SKM-1 (cell line): ENCODE data around the gene PNPLA8.
"Not testable (repeated sequence)": the region's sequence is repeated elsewhere in the genome, so short reads cannot be mapped to it uniquely, and the experiment has no call there.

Experiments used
- DNase-seq: peaks from one replicate; lab custom pipeline; 2025; ENCODE audit not compliant: unreplicated experiment; lab: John Stamatoyannopoulos, UW

PNPLA8 gene, protein sequence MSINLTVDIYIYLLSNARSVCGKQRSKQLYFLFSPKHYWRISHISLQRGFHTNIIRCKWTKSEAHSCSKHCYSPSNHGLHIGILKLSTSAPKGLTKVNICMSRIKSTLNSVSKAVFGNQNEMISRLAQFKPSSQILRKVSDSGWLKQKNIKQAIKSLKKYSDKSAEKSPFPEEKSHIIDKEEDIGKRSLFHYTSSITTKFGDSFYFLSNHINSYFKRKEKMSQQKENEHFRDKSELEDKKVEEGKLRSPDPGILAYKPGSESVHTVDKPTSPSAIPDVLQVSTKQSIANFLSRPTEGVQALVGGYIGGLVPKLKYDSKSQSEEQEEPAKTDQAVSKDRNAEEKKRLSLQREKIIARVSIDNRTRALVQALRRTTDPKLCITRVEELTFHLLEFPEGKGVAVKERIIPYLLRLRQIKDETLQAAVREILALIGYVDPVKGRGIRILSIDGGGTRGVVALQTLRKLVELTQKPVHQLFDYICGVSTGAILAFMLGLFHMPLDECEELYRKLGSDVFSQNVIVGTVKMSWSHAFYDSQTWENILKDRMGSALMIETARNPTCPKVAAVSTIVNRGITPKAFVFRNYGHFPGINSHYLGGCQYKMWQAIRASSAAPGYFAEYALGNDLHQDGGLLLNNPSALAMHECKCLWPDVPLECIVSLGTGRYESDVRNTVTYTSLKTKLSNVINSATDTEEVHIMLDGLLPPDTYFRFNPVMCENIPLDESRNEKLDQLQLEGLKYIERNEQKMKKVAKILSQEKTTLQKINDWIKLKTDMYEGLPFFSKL

DNA sequence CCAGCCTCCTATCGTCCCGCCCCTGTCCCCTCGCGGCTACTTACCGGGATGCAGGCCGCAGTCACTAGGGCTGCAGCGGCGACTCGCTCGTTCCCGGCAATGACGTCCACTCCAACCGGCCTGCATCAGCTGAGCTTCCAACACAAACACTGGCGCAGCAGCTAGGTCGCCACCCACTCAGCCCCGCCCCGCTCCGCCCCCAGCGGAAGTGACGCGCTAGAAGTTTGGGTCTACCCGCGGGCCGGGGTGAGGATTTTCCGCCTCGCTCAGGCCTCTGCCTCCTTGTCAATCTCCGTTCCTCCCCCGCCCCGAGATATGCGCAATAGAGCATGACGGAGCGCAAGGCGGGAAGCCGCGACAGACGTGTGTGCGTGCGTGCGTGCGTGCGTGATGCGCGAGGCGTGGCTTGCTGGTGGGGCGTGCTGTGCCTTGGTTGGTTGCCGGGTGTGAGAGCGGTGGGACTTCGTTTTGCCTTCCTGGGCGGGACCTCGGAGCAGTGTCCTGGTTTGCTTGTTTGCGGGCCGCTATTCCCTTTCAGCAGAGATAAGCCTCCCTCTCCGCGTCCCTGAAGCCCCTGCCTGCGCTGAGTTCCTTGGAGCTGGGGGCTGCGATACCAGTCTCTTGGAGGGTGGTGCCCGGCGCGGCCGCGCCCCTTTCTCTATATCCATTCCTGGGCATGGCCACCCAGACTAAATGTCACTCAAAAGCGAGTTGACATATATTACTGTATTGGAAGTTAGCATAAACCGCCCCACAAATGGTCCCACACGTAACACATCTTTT lies at the start of gene PNPLA8:
Gene PNPLA8, minus strand, starts transcription at position 151 of the 783 bp plus-strand sequence. CDS start 10,644 bp downstream, outside the sequence.
- peak; percentile 95 for DNase-seq

DNA sequence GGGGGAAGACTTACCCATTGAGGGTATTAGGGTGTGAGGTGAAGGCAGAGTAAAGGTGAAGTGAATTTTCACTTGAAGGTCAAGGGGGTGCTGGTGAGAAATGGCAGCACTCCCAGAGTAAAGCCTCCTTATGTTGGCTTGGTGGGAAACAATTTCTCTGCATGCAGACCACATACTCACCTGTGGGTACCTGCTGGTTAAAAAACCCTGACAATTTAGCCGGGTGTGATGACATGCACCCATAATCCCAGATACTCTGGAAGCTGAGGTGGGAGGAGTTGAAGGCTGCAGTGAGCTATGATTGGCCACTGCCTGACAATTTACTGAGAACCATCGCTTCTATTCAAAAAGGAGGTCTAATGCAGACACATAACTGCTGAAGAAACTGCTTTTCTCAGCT lies 49.2 kb upstream of the PNPLA8 start:
- no peak for DNase-seq

DNA sequence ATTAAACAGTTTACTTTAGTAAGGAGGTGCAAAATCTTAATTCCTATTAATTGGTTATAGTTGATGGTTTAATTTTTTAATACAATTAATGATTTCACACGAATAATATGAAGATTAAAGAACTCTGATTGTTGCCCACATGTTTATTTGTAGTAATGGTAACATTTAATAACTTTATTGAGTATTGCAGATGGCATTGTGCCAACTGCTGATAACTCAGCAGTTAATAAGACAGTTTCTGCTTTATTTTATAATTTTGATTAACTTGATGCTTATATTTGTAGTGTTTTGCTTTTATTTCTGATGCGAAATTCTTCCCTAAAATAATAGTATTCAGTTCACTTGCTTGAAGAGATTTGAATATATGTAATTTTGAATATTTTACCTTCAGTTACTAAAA lies 46.5 kb upstream of the PNPLA8 start:
- DNase-seq = no peak

DNA sequence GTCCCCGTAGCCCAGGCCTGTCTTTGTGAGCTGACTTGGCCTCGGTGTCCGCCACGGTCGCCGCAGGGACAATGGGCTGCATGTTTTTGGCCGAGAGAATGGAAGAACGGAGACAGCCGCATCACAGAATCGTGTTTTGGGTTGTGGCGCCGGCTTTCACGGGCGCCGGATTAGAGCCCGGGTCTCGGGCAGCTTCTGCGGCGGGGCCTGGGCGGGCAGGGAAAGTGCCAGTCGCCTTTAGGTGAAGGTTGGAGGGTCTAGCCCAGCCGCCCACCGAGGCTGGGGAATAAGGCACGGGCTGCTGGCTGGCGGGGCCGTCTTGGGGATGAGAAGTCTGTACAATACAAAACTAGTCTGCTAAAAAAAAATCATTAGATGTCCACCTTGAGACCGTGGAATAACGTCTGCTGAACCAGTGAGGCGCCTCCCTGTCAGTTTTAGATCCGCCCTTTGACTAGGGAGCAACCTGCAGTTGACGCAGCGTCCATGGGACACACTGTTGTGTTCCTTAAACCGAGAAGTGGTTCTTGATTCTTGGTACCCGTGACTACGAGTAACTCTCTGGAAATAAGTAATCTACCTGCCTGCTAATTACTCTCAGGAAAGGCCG lies 44.3 kb upstream of the PNPLA8 start:
- DNase-seq = no peak

DNA sequence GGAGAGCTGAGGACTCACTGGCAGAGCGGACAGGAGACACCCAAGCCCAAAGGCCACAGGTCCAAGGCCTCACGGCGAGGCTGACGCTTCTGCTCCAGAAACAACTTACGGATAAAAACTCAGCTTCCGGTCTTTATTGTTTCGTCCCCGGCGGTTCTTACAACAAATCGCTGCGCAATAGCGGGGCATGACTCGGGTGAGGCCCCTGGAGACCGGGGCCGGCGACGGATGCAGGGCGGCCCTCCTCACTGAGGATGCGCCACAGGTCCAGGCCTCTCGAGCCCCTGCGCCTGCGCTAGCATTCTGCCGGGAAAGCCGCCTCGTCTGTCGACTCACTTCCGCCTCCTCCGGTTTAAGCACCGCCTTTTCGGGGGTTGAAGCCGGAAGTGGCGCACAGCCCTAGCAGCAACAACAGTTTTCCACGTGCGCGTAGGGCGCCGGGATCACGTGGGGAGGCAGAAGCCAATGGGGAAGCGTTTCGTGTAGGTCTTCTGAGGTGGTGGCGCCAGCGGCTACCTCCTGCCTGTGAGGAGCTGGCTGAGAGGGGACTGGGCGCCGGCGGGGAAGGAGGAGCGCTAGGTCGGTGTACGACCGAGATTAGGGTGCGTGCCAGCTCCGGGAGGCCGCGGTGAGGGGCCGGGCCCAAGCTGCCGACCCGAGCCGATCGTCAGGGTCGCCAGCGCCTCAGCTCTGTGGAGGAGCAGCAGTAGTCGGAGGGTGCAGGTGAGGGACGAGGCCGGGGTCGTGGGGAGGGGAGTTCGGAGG lies 43.6 kb upstream of the PNPLA8 start, which contains the start of the genes DNAJB9 and THAP5:
Gene DNAJB9, plus strand, starts transcription at position 494 of the 765 bp plus-strand sequence. CDS start 1,853 bp downstream, outside the sequence.
Gene THAP5, minus strand, starts transcription at position 326 of the 765 bp plus-strand sequence. Its CDS starts 137 bp downstream, at position 189.
- peak; percentile 91 for DNase-seq

DNA sequence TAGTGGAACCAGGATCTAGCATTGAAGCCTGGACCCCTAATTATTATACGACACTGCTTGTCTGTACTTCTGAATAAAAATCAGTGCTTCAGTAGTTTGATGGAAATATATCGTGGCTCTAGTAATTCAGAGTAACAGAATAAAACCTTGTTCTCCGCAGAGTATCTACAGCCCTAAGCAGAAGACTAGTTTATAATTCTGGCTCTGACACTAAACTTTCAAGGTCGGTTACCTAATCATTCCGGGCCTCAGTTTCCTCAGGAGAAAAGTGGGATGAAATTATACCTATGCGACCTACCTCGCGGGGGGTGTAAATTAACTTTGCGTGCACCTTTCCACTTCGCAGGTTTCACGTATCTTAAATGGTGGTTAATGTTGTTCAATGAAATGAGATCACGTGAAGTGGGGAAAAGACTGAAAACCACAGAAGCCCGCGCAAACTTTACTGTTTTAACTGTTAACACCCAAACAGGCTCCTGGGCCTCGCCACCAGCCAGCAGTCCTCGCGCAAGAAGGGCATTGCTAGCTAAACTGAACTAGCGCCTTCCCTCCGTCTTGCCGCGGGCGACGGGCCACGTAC lies 43.0 kb upstream of the PNPLA8 start:
- DNase-seq = no peak

DNA sequence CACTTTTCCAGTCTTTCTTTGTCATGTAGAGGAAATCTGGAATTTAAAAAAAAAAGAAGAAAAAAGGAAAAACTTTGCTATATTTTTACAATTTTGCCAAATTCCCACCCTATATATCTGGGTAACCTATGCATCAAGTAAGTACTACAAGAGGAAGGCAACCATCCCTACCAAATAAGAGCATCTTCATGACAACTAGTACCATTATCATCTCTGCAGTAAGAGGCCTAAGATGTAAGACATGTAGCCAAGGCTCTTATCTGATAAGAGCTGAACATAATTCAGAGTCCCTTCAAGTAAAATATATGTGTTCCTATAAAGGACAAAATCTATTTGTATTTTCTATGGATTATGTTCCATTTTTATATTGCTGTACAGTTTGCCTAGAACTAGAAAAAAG lies 40.1 kb upstream of the PNPLA8 start:
- DNase-seq = no peak

DNA sequence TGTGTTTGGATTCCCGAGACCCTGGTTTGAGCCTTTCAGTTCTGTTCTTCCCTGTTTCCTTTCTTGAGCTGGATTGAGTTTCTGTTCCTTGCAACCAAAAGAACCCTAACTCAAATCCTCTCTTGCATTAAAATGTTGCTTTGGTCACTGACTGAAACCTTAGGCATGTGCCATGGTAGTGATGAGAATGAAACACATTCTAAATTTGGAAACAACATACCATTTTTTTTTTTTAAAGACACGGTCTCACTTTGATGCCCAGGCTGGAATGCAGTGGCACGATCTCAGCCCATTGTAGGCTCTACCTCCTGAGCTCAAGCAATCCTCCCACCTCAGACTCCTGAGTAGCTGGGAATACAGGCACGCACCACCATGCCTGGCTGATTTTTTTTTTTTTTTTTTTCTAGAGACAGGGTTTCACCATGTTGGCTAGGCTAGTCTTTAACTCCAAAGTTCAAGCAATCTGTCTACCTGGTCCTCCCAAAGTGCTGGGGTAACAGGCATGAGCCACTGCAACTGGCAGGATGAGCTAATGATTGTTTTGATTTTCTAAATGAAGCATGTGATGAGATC lies 35.2 kb upstream of the PNPLA8 start:
- DNase-seq = no peak

DNA sequence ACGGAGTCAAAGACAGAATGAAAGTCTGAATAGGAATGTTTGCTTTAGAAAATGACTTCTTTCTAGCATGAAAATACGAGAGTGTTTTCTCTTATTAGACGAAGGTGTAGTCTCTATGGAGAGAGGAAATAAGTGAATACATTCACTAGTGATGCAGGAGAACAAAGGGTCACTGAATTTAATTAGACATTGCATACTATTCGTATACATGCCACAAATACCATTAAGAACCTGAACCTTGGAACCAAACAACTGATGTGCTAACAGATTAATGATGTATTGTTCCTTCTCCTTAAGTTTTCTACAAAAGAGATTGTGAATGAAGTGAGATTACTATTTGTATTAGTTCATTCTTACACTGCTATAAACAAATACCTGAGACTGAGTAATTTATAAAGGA lies 33.3 kb upstream of the PNPLA8 start:
- no peak for DNase-seq

DNA sequence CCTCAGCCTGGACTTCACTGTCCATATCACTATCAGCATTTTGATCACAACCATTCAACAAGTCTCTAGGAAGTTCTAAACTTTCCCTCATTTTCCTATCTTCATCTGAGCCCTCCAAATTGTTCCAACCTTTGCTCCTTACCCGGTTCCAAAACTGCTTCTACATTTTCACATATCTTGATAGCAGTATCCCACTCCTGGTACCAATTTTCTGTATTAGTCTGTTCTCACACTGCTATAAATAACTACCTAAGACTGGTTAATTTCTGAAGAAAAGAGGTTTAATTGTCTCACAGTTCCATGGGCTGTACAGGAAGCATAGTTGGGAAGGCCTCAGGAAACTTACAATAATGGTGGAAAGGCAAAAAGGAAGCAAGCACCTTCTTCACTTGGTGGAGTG lies 31.7 kb upstream of the PNPLA8 start:
- DNase-seq = no peak

DNA sequence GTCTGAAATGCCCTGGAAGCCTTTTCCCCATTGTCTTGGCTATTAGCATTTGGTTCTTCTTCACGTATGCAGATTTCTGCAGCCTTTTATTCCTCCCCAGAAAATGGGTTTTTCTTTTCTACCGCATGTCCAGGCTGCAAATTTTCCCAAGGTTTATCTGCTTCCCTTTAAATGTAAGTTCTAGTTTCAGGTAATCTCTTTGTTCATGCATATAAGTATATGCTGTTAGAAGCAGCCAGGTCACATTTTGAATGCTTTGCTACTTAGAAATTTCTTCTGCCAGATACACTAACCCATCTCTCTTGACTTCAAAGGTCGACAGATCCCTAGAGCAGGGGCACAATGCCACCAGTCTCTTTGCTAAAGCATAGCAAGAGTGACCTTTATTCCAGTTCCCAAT lies 31.3 kb upstream of the PNPLA8 start:
- no peak for DNase-seq

DNA sequence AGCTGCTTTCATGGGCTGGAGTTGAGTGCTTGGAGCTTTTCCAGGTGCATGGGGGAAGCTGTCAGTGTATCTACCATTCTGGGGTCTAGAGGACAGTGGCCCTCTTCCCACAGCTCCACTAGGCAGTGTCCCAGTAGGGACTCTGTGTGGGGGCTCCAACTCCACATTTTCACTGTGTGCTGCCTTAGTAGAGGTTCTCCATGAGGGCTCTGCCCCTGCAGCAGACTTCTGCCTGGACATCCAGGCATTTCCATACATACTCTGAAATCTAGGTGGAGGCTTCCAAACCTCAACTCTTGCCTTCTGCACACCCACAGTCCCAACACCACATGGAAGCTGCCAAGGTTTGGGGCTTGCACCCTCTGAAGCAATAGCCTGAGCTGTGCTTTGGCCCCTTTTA lies 30.7 kb upstream of the PNPLA8 start:
- not testable (repeated sequence) for DNase-seq

DNA sequence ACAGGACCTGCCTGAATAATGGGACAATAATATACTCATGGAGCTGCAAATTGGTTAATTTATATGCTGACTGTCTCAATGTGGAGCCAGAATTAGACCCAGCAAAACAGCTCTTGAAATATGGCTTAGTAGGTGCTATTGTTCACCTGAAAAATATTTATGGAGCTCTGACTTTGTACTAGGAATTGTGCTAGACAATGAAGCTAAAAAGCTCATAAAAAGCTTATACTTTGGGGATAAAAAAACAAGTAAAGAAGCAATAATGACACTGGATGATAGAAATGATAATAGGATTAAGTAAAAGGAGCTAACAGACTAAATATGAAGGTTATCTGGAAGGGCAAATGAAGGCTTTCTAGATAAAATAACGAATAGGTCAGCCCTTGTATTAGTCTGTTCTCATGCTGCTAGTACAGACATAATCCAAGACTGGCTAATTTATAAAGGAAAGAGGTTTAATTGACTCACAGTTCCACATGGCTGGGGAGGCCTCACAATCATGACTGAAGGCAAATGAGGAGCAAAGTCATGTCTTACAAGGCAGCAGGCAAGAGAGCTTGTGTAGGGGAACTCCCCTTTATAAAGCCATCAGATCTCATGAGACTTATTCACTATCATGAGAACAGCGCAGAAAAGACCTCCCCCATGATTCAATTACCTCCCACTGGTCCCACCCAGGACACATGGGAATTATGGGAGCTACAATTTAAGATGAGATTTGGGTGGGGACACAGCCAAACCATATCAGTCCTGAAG lies 22.4 kb upstream of the PNPLA8 start:
- DNase-seq = not testable (repeated sequence)

DNA sequence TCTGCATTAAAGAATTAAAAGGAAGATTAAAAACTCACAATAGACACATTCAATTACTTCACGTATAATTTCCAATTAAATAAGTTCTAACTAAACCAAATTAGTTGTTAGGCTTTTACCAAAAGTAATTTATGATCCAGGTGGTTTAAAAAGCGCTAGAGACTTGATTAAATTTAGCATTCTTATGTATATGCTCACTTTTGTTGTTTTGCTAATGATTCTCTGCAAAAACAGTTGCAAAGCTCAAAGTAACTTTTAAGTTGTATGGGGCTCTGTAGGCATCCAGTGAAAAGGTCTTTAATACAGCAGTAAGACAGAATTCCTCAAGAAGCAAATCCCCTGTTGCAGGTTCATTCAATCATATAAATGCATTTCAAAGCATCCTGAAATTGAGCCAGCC lies 15.5 kb upstream of the PNPLA8 start:
- no peak for DNase-seq

DNA sequence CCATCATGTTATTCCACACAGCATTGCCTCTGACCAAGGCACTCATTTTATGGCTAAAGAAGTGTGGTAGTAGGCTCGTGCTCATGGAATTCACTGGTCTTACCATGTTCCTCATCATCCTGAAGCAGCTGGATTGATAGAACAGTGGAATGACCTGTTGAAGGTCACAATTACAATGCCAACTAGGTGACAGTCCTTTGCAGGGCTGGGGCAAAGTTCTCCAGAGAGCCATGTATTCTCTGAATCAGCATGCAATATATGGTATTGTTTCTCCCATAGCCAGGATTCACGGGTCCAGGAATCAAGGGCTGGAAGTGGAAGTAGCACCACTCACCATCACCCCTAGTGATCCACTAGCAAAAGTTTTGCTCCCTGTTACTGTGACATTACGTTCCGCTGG lies 12.8 kb upstream of the PNPLA8 start:
- DNase-seq = not testable (repeated sequence)

DNA sequence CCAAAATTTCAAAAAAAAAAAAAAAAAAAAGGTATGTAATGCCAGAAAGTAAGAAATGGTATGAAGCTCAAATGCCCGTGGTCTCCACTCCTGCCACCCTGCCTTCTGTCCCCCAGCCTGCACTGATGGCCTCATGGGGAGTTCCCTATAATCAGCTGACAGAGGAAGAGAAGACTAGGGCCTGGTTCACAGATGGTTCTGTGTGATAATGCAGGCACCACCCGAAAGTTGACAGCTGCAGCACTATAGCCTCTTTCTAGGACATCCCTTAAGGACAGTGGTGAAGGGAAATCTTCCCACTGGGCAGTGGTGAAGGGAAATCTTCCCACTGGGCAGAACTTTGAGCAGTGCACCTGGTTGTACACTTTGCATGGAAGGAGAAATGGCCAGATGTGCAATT lies 12.3 kb upstream of the PNPLA8 start:
- DNase-seq = not testable (repeated sequence)

DNA sequence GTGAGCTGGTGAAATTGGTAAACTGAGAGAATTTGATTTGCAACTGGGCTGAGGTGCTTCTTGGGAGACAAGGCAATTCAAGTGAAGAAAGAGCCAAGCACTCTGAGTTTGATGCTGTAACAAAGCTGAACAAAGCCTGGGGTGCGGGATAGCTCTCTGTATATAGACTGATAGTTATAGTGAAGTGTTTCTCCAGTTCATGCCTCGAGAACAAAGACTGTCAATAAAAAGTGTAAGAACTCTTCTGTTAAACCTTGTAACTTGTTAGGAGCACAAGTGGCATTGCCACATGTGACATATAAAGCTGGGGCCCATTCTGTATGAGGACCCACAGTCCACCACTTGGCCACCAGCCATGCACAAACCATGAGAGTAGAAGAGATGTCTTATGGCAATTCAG lies 11.3 kb upstream of the PNPLA8 start:
- no peak for DNase-seq

DNA sequence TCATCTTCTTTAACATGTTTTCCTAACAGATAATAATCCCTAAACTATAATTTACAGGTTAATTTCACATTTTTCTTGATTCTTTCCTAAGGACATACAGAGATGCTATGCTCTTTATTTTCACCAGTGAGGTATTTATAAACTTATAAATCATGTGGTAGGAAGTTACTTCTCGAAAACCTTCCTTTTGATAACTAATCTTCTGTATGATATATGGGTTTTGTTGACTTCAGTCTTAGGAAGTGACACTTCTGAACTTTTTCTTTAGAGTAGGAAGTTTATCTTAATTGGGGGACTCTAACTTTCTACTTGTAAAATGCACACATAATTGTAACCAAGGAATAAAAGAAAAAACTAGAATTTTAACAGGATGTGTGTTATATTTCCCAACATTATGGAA lies 9.8 kb upstream of the PNPLA8 start:
- DNase-seq = no peak

DNA sequence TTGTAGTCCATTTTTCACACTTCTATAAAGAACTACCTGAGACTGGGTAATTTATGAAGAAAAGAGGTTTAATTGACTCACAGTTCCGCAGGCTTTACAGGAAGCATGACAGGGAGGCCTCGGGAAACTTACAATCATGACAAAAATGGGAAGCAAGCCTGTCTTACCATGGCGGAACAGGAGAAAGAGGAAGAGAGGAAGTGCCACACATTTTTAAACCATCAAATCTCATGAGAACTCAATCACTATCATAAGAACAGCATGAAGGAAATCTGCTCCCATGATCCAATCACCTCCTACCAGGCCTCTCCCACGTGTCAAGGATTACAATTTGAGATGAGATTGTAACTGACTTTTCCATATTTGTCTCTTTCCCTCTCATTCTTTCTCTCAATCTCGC lies 9.3 kb upstream of the PNPLA8 start:
- DNase-seq = no peak
